Mucosa of descending colon (tissue), 3 donors: Measurements from ENCODE around the gene WDR54. TPM values are rescaled to one million over a fixed set of nuclear protein-coding genes. Genes with fewer than 3 reads are reported as not detected.

ENCODE experiments used
- ATAC-seq: fragments of 200-7000 bp; cut with Tn5 transposase; one replicate; pipeline ENCODE4 v1.9.1; 2020; ENCODE audit warnings: mild to moderate bottlenecking, moderate library complexity
- DNase-seq, 3 donors: peaks; one replicate each; pipeline ENCODE4 v3.0.0-alpha.2; 2020
- H3K36me3 ChIP-seq: fragments of 200-600 bp; one replicate; pipeline ENCODE4 v1.8.0; 2021; ENCODE audit warnings: low read depth, mild to moderate bottlenecking
- H3K4me1 ChIP-seq: fragments of 200-600 bp; one replicate; pipeline ENCODE4 v1.8.0; 2021; ENCODE audit warnings: low read depth, mild to moderate bottlenecking
- H3K4me3 ChIP-seq: fragments of 200-600 bp; one replicate; pipeline ENCODE4 v1.8.0; 2021; ENCODE audit warnings: mild to moderate bottlenecking
- H3K9me3 ChIP-seq: fragments of 200-600 bp; one replicate; pipeline ENCODE4 v1.8.0; 2021; ENCODE audit warnings: mild to moderate bottlenecking
- intact Hi-C, 2 donors: fragments of 100-400 bp; cut with DNase I in 1 of 2; cut with micrococcal nuclease in 1 of 2; formaldehyde crosslinking; loops; one replicate each; pipeline versions ENCODE4 v1.11.0 to v1.11.1; 2022; cut with DNase I, micrococcal nuclease
- total RNA-seq, 3 donors: library from RNA; stranded (reverse); fragmentation: NEBNext Ultra II Directional in 2 of 3; extraction: Animal tissue kit (Norgen Biotek cat#: 25700) in 2 of 3; gene quantifications; one replicate each; pipeline versions ENCODE4 v1.2.1 to v1.2.4, GENCODE V29; 2021 to 2023
- TF ChIP-seq, protein P1 (sequence below): fragments of 200-600 bp; IDR thresholded peaks from one replicate; pipeline ENCODE4 v1.8.0; 2022; ENCODE audit warnings: antibody characterized with exemption, mild to moderate bottlenecking
- donor health status: DM: no; HTN: no; CAD: no; lungs with moderate emphysema.
- donor health status: DM: no; HTN: no; CAD: no.
- donor health status: DM: no; HTN: yes; CAD: no.

WDR54 gene
- total RNA-seq, 3 donors from 2014 or later, result 4.0 to 4.8 (median 4.5) TPM

DNA sequence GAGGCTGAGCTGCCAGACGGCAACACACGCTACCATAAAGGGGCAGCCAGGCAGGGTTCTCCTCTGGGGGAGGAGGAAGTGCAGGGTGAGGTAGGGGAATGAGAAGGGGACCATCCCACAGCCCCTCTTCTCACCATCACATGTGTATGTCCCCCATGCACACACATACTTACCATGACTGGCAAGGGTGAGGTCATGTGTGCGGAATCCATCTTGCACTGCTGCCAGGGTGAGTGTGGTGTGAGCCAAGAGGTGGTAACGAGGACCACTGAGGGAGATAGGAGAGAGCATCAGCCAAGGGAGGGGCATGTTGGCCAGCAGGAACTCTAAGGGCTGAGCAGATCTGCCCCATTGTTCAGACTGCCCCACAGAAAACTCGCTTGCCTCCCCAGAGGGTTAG, 7.1 kb downstream of the WDR54 start:
- no peaks in the 10 kb centered on the region for H3K9me3 ChIP-seq
- no peak for ATAC-seq
- TF ChIP-seq, protein P1, sequence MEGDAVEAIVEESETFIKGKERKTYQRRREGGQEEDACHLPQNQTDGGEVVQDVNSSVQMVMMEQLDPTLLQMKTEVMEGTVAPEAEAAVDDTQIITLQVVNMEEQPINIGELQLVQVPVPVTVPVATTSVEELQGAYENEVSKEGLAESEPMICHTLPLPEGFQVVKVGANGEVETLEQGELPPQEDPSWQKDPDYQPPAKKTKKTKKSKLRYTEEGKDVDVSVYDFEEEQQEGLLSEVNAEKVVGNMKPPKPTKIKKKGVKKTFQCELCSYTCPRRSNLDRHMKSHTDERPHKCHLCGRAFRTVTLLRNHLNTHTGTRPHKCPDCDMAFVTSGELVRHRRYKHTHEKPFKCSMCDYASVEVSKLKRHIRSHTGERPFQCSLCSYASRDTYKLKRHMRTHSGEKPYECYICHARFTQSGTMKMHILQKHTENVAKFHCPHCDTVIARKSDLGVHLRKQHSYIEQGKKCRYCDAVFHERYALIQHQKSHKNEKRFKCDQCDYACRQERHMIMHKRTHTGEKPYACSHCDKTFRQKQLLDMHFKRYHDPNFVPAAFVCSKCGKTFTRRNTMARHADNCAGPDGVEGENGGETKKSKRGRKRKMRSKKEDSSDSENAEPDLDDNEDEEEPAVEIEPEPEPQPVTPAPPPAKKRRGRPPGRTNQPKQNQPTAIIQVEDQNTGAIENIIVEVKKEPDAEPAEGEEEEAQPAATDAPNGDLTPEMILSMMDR, result no peak
- peaks cover 17% of the 10 kb centered on the region for H3K4me1 ChIP-seq
- intact Hi-C loops, result no loop called here
- DNase-seq, result no peak
- H3K36me3 ChIP-seq, result no peaks in the 10 kb centered on the region
- no peak overlapping the region for H3K4me3 ChIP-seq

DNA sequence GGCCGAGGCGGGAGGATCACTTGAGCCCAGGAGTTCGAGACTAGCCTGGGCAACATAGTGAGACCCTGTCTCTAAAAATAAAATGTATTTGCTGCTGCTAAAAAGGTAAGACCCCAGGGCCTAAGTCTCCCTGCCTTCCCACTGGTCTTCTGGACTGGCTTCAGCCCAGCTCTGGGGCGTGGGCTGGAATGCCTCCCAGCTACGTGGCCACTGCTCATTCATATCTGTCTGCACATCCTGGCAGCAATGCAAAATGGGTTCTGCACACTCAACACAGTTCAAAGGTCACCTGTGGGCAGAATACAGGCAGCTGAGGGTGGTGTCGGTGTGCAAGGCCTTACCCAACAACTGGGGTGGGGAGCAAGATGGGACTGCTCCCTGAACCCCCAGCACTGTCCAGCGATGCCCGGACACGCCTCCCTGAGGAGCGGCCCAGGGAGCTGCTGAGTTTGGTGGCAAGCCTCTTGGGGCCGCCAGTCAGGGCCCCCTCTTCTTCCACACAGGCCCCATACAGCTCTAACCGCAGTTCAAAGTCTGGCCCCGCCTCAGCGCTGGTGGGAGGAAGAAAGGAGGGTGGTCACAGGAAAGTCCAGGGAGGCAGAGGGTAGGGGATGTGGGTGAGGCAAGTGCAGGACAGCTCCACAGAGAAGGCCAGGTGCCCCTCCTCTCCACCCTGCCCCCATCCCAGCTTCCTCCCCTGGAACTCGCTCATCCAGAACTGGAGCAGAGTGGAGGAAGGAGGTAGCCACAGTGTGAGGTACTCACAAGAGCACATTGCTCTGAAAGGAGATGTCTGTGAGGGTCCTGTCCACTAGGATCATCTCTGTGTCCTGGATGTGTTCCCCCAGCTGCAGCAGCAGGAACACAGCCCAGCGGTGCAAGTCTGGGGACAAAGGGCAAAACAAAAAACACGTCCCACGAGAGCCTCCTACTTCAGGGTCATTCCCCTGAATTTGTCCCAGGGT, 8.2 kb downstream of the WDR54 start:
- peak; percentile 65 to 71 (median 71) for DNase-seq
- TF ChIP-seq, protein P1, result no peak
- Histone ChIP-seq H3K36me3 (no peaks in the 10 kb centered on the region), H3K9me3 (no peaks in the 10 kb centered on the region), H3K4me1 (peaks cover 17% of the 10 kb centered on the region), H3K4me3 (no peak overlapping the region)
- ATAC-seq, result peak; percentile 82
- intact Hi-C loops, result no loop called here

DNA sequence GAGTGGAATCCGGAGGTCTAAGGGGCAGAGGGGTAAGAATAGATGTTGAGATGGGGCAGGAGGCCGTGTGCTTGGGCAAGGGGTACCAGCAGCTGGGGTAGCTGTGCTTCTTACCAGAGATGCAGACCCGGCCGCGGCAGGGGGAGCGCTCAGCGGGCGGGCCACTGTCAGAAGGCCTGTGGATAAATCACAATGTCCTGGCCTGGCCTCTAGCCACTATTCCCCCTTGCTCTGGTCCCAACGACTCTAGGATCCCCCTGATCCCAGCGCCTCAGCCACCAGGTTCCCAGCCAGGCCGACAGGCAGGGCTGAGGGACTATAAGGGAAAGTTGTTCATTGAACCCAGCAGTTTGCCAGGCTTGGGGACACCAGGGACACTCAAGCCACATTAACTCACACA, 9.0 kb downstream of the WDR54 start:
- ATAC-seq, result no peak
- intact Hi-C loops, result no loop called here
- Histone ChIP-seq H3K4me1 (peaks cover 17% of the 10 kb centered on the region), H3K36me3 (no peaks in the 10 kb centered on the region), H3K4me3 (no peak overlapping the region), H3K9me3 (no peaks in the 10 kb centered on the region)
- TF ChIP-seq, protein P1, result no peak
- DNase-seq, result no peak

DNA sequence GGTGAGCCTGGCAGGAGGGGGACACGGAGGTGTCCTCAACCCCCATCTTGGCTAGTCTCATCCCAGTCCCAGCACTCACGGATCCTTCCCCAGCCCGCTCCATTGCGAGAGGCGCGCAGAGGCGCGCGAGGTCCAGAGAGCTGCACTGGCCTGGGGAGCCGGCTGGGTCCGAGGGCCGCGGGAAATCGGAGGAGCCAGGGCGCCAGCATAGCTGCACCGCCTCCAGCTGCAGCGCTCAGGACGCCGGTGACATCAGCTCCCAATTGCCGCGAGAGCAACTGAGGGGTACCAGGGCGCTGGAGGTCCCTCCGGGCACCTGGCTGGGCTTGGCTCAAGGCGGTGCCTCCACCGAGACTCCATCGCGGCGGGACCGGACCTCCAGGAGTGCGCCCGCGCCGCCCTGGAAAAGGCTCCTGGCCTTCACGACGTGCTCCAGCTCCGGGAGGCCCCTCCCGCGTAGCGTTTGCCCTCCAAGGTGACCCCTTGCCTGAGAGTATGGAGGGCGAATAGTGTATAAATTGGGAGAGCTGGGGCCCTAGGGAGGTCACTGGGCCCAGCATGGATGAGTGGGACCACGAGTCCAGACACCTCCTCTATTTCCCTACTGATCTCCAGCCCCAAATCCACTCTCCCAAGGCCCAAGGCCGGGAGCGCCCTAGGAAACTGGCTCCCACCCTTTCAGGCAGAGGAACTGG, 14.7 kb downstream of the WDR54 start:
- Histone ChIP-seq H3K36me3 (no peaks in the 10 kb centered on the region), H3K4me3 (no peak overlapping the region), H3K4me1 (peaks cover 7% of the 10 kb centered on the region), H3K9me3 (no peaks in the 10 kb centered on the region)
- DNase-seq (no peak), ATAC-seq (no peak)
- intact Hi-C loops, result no loop called here
- TF ChIP-seq, protein P1, result no peak

DNA sequence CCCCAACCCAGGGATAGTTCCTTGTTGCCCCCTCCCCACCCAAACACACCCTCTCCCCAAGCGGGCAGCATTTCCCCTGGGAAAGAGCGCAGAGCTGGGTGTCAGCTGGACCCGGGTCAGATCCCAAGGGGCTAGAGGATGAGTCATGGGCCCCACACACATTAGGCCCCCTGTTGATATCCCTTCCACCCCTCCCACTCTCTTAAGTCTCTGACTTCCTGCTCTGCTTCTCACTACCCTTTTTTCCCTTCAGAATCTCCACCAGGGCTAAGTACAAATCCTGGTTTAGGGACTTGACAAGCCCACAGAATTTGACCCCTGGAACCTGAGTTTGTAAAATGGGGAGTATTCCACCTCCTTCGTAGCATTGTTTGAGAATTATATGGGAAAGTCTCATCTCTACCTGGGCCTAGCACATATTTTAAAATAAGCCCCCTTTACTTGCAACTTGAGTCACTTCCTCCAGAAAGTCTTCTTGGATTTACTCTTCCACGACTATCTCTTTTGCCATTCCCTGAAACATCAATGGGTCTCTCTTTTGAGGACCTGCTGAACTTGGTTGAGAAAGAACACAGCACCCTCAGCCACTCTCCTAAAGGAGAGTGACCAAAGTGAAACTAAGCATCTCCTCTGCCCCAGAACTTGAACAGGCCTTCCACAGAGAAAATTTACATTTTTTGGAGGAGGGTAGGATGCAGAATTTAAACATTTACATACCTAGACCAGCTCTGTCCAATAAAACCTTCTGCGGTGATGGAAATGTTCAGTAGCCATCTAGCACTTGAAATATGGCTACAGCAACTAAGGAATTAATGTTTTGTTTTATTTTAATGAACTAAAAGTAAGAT, 15.5 kb downstream of the WDR54 start:
- H3K9me3 ChIP-seq, result no peaks in the 10 kb centered on the region
- peak in 1 of 3 donors; percentile 16 for DNase-seq
- no peak for ATAC-seq
- no peak overlapping the region for H3K4me3 ChIP-seq
- no peaks in the 10 kb centered on the region for H3K36me3 ChIP-seq
- TF ChIP-seq, protein P1, result no peak
- intact Hi-C loops, result no loop called here
- peaks cover 7% of the 10 kb centered on the region for H3K4me1 ChIP-seq
